ENCODE measurements around the gene PDIA2.
A peak's percentile ranks its signal among the peaks of the same experiment; 100 is the strongest.

The PDIA2 gene

GRCh38 chr16:286491-287297, 3.7 kb downstream of the PDIA2 start:
- Histone ChIP-seq H3K36me3 (peaks cover 30% of the 10 kb centered on the region), H3K9me3 (no peaks in the 10 kb centered on the region), H3K4me1 (no peaks in the 10 kb centered on the region), H3K4me3 (ENCODE audit: low read depth, low read length) (no peak overlapping the region), H3K27me3 (no peaks in the 10 kb centered on the region)
- no peak for TF ChIP-seq CTCF (IDR thresholded peaks at IDR 0.05; ENCODE audit: low read depth, low read length)
- no peak for DNase-seq

- H3K9me3 ChIP-seq: no peaks in the 10 kb centered on the region
- H3K4me1 ChIP-seq: no peaks in the 10 kb centered on the region
- H3K27me3 ChIP-seq: no peaks in the 10 kb centered on the region
- peaks cover 30% of the 10 kb centered on the region for H3K36me3 ChIP-seq
- H3K4me3 ChIP-seq (ENCODE audit: low read depth, low read length): no peak overlapping the region
- TF ChIP-seq CTCF (IDR thresholded peaks at IDR 0.05; ENCODE audit: low read depth, low read length): peak; percentile 30; the same call in 1 of the 2 replicates
- DNase-seq: peak; percentile 52
These were observed 4.4 kb downstream of the PDIA2 start for GRCh38 chr16:287298-287811.

- no peak for TF ChIP-seq CTCF (IDR thresholded peaks at IDR 0.05; ENCODE audit: low read depth, low read length)
- no peaks in the 10 kb centered on the region for H3K4me1 ChIP-seq
- H3K27me3 ChIP-seq: no peaks in the 10 kb centered on the region
- no peak for DNase-seq
- no peak overlapping the region for H3K4me3 ChIP-seq (ENCODE audit: low read depth, low read length)
- peaks cover 30% of the 10 kb centered on the region for H3K36me3 ChIP-seq
- no peaks in the 10 kb centered on the region for H3K9me3 ChIP-seq
These were observed 5.3 kb downstream of the PDIA2 start for GRCh38 chr16:287981-288920.

GRCh38 chr16:289395-289997, 6.5 kb downstream of the PDIA2 start:
- Histone ChIP-seq H3K4me3 (ENCODE audit: low read depth, low read length) (no peak overlapping the region), H3K36me3 (peaks cover 29% of the 10 kb centered on the region), H3K4me1 (no peaks in the 10 kb centered on the region), H3K9me3 (no peaks in the 10 kb centered on the region), H3K27me3 (no peaks in the 10 kb centered on the region)
- DNase-seq: no peak
- TF ChIP-seq CTCF (IDR thresholded peaks at IDR 0.05; ENCODE audit: low read depth, low read length): no peak

GRCh38 chr16:290015-290680, 7.2 kb downstream of the PDIA2 start:
- Histone ChIP-seq H3K9me3 (no peaks in the 10 kb centered on the region), H3K4me3 (ENCODE audit: low read depth, low read length) (no peak overlapping the region), H3K27me3 (no peaks in the 10 kb centered on the region), H3K36me3 (peaks cover 24% of the 10 kb centered on the region), H3K4me1 (no peaks in the 10 kb centered on the region)
- no peak for TF ChIP-seq CTCF (IDR thresholded peaks at IDR 0.05; ENCODE audit: low read depth, low read length)
- DNase-seq: no peak
